OCI-LY3 (cell line): ENCODE data around the gene RNF217.

ENCODE experiments used
- H2AFZ ChIP-seq: fragments of 200-600, 300-600 bp; shearing (Covaris generic); 2 replicates; pipeline ENCODE4 v1.6.0; 2014; ENCODE audit warnings: antibody characterized with exemption, low read depth, low read length
- H3K27ac ChIP-seq: fragments of 200-600, 300-600 bp; sonication (generic); 2 replicates; pipeline ENCODE4 v1.5.1; 2014; ENCODE audit warnings: mild to moderate bottlenecking, low read length, moderate library complexity, mixed read lengths
- H3K27me3 ChIP-seq: fragments of 200-600, 300-600 bp; sonication (generic); 2 replicates; pipeline ENCODE4 v1.6.1; 2014; ENCODE audit warnings: low read depth, low read length, mixed read lengths
- H3K36me3 ChIP-seq: fragments of 200-600, 300-600 bp; sonication (generic); replicated peaks from 2 replicates; pipeline ENCODE3; 2014; ENCODE audit warnings: low read depth, low read length, mixed read lengths
- H3K4me1 ChIP-seq: fragments of 300-600, 200-600 bp; sonication (generic); 2 replicates; pipeline ENCODE4 v1.6.1; 2014; ENCODE audit warnings: low read length, mixed read lengths
- H3K4me2 ChIP-seq: fragments of 200-600, 300-600 bp; sonication (generic); 2 replicates; pipeline ENCODE4 v1.6.1; 2014; ENCODE audit warnings: low read length, mixed read lengths
- H3K4me3 ChIP-seq: fragments of 300-600, 200-600 bp; sonication (generic); 2 replicates; pipeline ENCODE4 v1.5.1; 2014; ENCODE audit warnings: antibody characterized with exemption, mild to moderate bottlenecking, low read length, moderate library complexity
- H3K79me2 ChIP-seq: fragments of 300-600, 200-600 bp; shearing (Covaris generic); 2 replicates; pipeline ENCODE4 v1.6.1; 2014; ENCODE audit warnings: mild to moderate bottlenecking, low read length, mixed read lengths
- H3K9ac ChIP-seq: fragments of 300-600, 200-600 bp; shearing (Covaris generic); 2 replicates; pipeline ENCODE4 v1.6.0; 2014; ENCODE audit warnings: mild to moderate bottlenecking, low read length, moderate library complexity
- H3K9me3 ChIP-seq: fragments of 200-600, 300-600 bp; shearing (Covaris generic); 2 replicates; pipeline ENCODE4 v1.6.1; 2014; ENCODE audit warnings: low read length, mixed read lengths; ENCODE audit not compliant: insufficient read depth
- H4K20me1 ChIP-seq: fragments of 200-600, 300-600 bp; sonication (generic); 2 replicates; pipeline ENCODE4 v1.6.1; 2016; ENCODE audit warnings: low read length, mixed read lengths; ENCODE audit not compliant: insufficient read depth
- EZH2phosphoT487 ChIP-seq: fragments of 200-600 bp; shearing (Covaris generic); IDR thresholded peaks from 2 replicates; pipeline ENCODE4 v1.6.1; 2018; ENCODE audit warnings: antibody characterized with exemption, mixed run types, low read depth
- TF ChIP-seq, protein P1 (sequence below): fragments of 200-600, 300-600 bp; sonication (generic); IDR thresholded peaks from 2 replicates; pipeline ENCODE4 v1.5.1; 2014; ENCODE audit warnings: antibody characterized with exemption, low read length, low read depth

The RNF217 gene

GRCh38 chr6:125075741-125076481 is 113.7 kb downstream of the RNF217 start:
- Histone ChIP-seq H3K4me1 (no peaks in the 10 kb centered on the region), H3K4me2 (no peak overlapping the region), H3K27ac (no peak overlapping the region), H3K9ac (no peak overlapping the region), H3K36me3 (no peaks in the 10 kb centered on the region), H3K27me3 (no peaks in the 10 kb centered on the region), H4K20me1 (no peaks in the 10 kb centered on the region), H3K4me3 (no peak overlapping the region), H2AFZ (no peak overlapping the region), H3K79me2 (no peaks in the 10 kb centered on the region), H3K9me3 (no peaks in the 10 kb centered on the region)
- TF ChIP-seq, protein P1, sequence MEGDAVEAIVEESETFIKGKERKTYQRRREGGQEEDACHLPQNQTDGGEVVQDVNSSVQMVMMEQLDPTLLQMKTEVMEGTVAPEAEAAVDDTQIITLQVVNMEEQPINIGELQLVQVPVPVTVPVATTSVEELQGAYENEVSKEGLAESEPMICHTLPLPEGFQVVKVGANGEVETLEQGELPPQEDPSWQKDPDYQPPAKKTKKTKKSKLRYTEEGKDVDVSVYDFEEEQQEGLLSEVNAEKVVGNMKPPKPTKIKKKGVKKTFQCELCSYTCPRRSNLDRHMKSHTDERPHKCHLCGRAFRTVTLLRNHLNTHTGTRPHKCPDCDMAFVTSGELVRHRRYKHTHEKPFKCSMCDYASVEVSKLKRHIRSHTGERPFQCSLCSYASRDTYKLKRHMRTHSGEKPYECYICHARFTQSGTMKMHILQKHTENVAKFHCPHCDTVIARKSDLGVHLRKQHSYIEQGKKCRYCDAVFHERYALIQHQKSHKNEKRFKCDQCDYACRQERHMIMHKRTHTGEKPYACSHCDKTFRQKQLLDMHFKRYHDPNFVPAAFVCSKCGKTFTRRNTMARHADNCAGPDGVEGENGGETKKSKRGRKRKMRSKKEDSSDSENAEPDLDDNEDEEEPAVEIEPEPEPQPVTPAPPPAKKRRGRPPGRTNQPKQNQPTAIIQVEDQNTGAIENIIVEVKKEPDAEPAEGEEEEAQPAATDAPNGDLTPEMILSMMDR, result no peak
- TF ChIP-seq EZH2phosphoT487, result no peak

- Histone ChIP-seq H3K27me3 (no peaks in the 10 kb centered on the region), H3K36me3 (no peaks in the 10 kb centered on the region), H3K4me1 (no peaks in the 10 kb centered on the region), H3K79me2 (no peaks in the 10 kb centered on the region), H3K9me3 (no peaks in the 10 kb centered on the region), H3K9ac (no peak overlapping the region), H4K20me1 (no peaks in the 10 kb centered on the region), H2AFZ (no peak overlapping the region), H3K4me3 (no peak overlapping the region), H3K4me2 (no peak overlapping the region), H3K27ac (no peak overlapping the region)
- no peak for TF ChIP-seq EZH2phosphoT487
- TF ChIP-seq, protein P1, result no peak
These were observed 114.2 kb downstream of the RNF217 start for GRCh38 chr6:125076482-125076742.

GRCh38 chr6:125077453-125077852 is 115.2 kb downstream of the RNF217 start:
- H4K20me1 ChIP-seq, result no peaks in the 10 kb centered on the region
- no peaks in the 10 kb centered on the region for H3K27me3 ChIP-seq
- no peaks in the 10 kb centered on the region for H3K79me2 ChIP-seq
- H3K4me3 ChIP-seq, result no peak overlapping the region
- TF ChIP-seq EZH2phosphoT487, result no peak
- TF ChIP-seq, protein P1, result no peak
- H3K4me1 ChIP-seq, result no peaks in the 10 kb centered on the region
- no peaks in the 10 kb centered on the region for H3K36me3 ChIP-seq
- no peak overlapping the region for H3K4me2 ChIP-seq
- no peaks in the 10 kb centered on the region for H3K9me3 ChIP-seq
- H2AFZ ChIP-seq, result no peak overlapping the region
- H3K9ac ChIP-seq, result no peak overlapping the region
- no peak overlapping the region for H3K27ac ChIP-seq

- Histone ChIP-seq H3K9ac (no peak overlapping the region), H3K27me3 (no peaks in the 10 kb centered on the region), H2AFZ (no peak overlapping the region), H3K9me3 (no peaks in the 10 kb centered on the region), H3K4me1 (no peaks in the 10 kb centered on the region), H4K20me1 (no peaks in the 10 kb centered on the region), H3K79me2 (no peaks in the 10 kb centered on the region), H3K4me2 (no peak overlapping the region), H3K4me3 (no peak overlapping the region), H3K27ac (no peak overlapping the region), H3K36me3 (no peaks in the 10 kb centered on the region)
- no peak for TF ChIP-seq EZH2phosphoT487
- TF ChIP-seq, protein P1, result no peak
These were observed 116.5 kb downstream of the RNF217 start for GRCh38 chr6:125078602-125079321.
